Right ventricle myocardium inferior (tissue), 1 donor: Measurements from ENCODE around the gene GNE. TPM values are rescaled to one million over a fixed set of nuclear protein-coding genes. Genes with fewer than 3 reads are reported as not detected.

Source experiments
- ATAC-seq: fragments of 200-7000 bp; cut with Tn5 transposase; one replicate; pipeline ENCODE4 v1.9.1; 2020; ENCODE audit warnings: mild to moderate bottlenecking, moderate library complexity
- DNase-seq: peaks from one replicate; pipeline ENCODE4 v3.0.0; 2021; ENCODE audit errors: missing footprints
- intact Hi-C: fragments of 100-400 bp; cut with DNase I; formaldehyde crosslinking; loops from one replicate; pipeline ENCODE4 v1.11.0; 2022
- total RNA-seq: library from RNA; stranded (reverse); fragmentation: NEBNext Ultra II Directional; extraction: Animal tissue kit (Norgen Biotek cat#: 25700); gene quantifications from one replicate; pipeline ENCODE4 v1.2.1, GENCODE V29; 2021
- donor health status: DM: no; HTN: yes; CAD: no; lungs with severe emphysema.

The GNE gene
- total RNA-seq, 1 donor from 2014 or later: 10.9 TPM

- ATAC-seq (no peak), DNase-seq (no peak)
- intact Hi-C loops: no loop called here
Measured at GRCh38 chr9:36217256-36217968, 40.8 kb downstream of the GNE start.

- ATAC-seq: no peak
- DNase-seq: no peak
- intact Hi-C loops: no loop called here
Measured at GRCh38 chr9:36214571-36214970, 43.7 kb downstream of the GNE start.

- DNase-seq: no peak
- intact Hi-C loops: no loop called here
Measured at GRCh38 chr9:36213989-36214388, 44.3 kb downstream of the GNE start.

GRCh38 chr9:36213387-36213786 is 44.9 kb downstream of the GNE start:
- intact Hi-C loops: no loop called here
- ATAC-seq (no peak), DNase-seq (no peak)

More at GRCh38 chr9:36213989-36214388, 44.3 kb downstream of the GNE start:
- ATAC-seq: no peak

GRCh38 chr9:36211510-36211909 is 46.7 kb downstream of the GNE start:
- ATAC-seq (no peak), DNase-seq (no peak)
- intact Hi-C loops: no loop called here

GRCh38 chr9:36210722-36211121 is 47.5 kb downstream of the GNE start:
- DNase-seq (no peak), ATAC-seq (no peak)
- intact Hi-C loops: no loop called here

GRCh38 chr9:36208521-36209253 is 49.6 kb downstream of the GNE start:
- DNase-seq (no peak), ATAC-seq (no peak)
- intact Hi-C loops: no loop called here

GRCh38 chr9:36207546-36208012 is 50.7 kb downstream of the GNE start:
- DNase-seq (no peak), ATAC-seq (no peak)
- intact Hi-C loops: no loop called here

- DNase-seq (no peak), ATAC-seq (no peak)
Measured at GRCh38 chr9:36207016-36207415, 51.2 kb downstream of the GNE start.

GRCh38 chr9:36204906-36205547 is 53.2 kb downstream of the GNE start:
- no peak for DNase-seq
- intact Hi-C loops: no loop called here
- peak; percentile 79 for ATAC-seq

More at GRCh38 chr9:36207016-36207415, 51.2 kb downstream of the GNE start:
- intact Hi-C loops: no loop called here

- no peak for DNase-seq
- intact Hi-C loops: no loop called here
- no peak for ATAC-seq
Measured at GRCh38 chr9:36194326-36195000, 63.8 kb downstream of the GNE start.

- ATAC-seq: no peak
- intact Hi-C loops: no loop called here
- DNase-seq: no peak
Measured at GRCh38 chr9:36193023-36193422, 65.2 kb downstream of the GNE start.

- no peak for DNase-seq
- ATAC-seq: no peak
- intact Hi-C loops: no loop called here
Measured at GRCh38 chr9:36192196-36192595, 66.1 kb downstream of the GNE start.

- ATAC-seq (no peak), DNase-seq (no peak)
- intact Hi-C loops: loop anchor here (2.0 kb wide), 2 partner anchors 67 to 137 kb away; partner anchors contain the start of gene GNE
Measured at GRCh38 chr9:36191686-36192085, 66.6 kb downstream of the GNE start.

- intact Hi-C loops: loop anchor here (2.0 kb wide), 2 partner anchors 68 to 138 kb away; partner anchors contain the start of gene GNE
- peak; percentile 78 for DNase-seq
- peak; percentile 1 for ATAC-seq
Measured at GRCh38 chr9:36191290-36191645, 67.0 kb downstream of the GNE start.

GRCh38 chr9:36190388-36191289 is 67.6 kb downstream of the GNE start, which contains the start of gene CLTA:
CLTA (plus strand) TSS chr9:36190921; CDS start chr9:36191057, 136 bp downstream.
- peak; percentile 99 for ATAC-seq
- intact Hi-C loops: loop anchor here (2.0 kb wide), 2 partner anchors 68 to 138 kb away; partner anchors contain the start of gene GNE
- DNase-seq: peak; percentile 97

GRCh38 chr9:36189976-36190375 is 68.3 kb downstream of the GNE start:
- no peak for ATAC-seq
- intact Hi-C loops: loop anchor here (2.0 kb wide), 2 partner anchors 69 to 139 kb away; partner anchors contain the start of gene GNE
- DNase-seq: no peak

GRCh38 chr9:36188212-36188611 is 70.0 kb downstream of the GNE start:
- no peak for ATAC-seq
- intact Hi-C loops: no loop called here

More at GRCh38 chr9:36188212-36188611, 70.0 kb downstream of the GNE start:
- no peak for DNase-seq
